Measurements from ENCODE around the gene EPB41L4B. TPM values are rescaled to one million over a fixed set of nuclear protein-coding genes. Genes with fewer than 3 reads are reported as not detected.

EPB41L4B gene
- total and polyA plus RNA-seq, 4 donors = 6.0 to 14.5 (median 12.2) TPM

DNA sequence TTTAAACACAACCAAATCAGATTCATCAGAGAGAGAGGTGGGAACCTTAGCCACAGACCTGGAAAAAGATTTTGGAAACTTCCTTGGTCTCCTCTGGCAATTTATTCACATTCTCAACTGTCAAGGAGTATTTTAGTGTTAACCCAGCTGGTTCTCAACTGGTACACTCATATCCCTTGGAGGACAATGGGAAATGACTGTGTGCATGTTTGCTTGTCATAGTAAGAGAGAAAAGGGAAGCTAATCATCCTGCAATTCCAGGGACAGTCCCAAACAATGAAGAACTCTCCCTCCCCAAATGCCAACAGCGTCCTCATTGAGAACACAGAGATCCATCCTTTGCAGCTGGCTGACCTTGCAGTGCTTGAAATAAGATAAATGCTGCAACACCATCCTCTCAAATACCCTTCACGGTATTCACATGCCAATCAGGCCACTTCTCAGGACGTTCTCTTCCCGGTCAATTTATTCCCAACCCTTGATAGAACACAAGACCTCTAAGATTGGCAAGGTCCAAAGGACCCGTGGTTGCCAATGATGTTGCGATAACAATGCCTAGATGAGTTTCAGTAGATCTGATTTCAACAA is 75.5 kb downstream of the EPB41L4B start:
- Histone ChIP-seq H3K9me3 (ENCODE audit: control insufficient read depth in 4 of 4, insufficient read depth in 3 of 4, low read length in 3 of 4) (no peaks in the 10 kb centered on the region), H3K9ac (ENCODE audit: insufficient read depth in 1 of 2, low read length in 2 of 2) (no peak overlapping the region), H3K36me3 (ENCODE audit: control insufficient read depth in 4 of 4, insufficient read depth in 4 of 4, low read length in 4 of 4) (no peaks in the 10 kb centered on the region), H3K4me1 (ENCODE audit: control insufficient read depth in 5 of 5, insufficient read depth in 5 of 5, low read length in 5 of 5) (no peaks in the 10 kb centered on the region), H3K4me3 (no peak overlapping the region), H3K27me3 (ENCODE audit: control insufficient read depth in 3 of 3, insufficient read depth in 3 of 3, low read length in 2 of 3) (peaks cover 0 to 2% (median 0%) of the 10 kb centered on the region in 3 donors), H3K27ac (ENCODE audit: low read depth in 1 of 2, low read length in 1 of 2) (no peak overlapping the region)
- TF ChIP-seq, protein P1, sequence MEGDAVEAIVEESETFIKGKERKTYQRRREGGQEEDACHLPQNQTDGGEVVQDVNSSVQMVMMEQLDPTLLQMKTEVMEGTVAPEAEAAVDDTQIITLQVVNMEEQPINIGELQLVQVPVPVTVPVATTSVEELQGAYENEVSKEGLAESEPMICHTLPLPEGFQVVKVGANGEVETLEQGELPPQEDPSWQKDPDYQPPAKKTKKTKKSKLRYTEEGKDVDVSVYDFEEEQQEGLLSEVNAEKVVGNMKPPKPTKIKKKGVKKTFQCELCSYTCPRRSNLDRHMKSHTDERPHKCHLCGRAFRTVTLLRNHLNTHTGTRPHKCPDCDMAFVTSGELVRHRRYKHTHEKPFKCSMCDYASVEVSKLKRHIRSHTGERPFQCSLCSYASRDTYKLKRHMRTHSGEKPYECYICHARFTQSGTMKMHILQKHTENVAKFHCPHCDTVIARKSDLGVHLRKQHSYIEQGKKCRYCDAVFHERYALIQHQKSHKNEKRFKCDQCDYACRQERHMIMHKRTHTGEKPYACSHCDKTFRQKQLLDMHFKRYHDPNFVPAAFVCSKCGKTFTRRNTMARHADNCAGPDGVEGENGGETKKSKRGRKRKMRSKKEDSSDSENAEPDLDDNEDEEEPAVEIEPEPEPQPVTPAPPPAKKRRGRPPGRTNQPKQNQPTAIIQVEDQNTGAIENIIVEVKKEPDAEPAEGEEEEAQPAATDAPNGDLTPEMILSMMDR (IDR thresholded peaks at IDR 0.05; ENCODE audit: control extremely low read depth, extremely low read depth) = no peak
- 85 to 91% methylated on average over 6 of the region's 6 CpGs for WGBS, 2 donors
- DNase-seq (no peak), ATAC-seq (ENCODE audit: insufficient read depth, low FRiP score) (no peak)

DNA sequence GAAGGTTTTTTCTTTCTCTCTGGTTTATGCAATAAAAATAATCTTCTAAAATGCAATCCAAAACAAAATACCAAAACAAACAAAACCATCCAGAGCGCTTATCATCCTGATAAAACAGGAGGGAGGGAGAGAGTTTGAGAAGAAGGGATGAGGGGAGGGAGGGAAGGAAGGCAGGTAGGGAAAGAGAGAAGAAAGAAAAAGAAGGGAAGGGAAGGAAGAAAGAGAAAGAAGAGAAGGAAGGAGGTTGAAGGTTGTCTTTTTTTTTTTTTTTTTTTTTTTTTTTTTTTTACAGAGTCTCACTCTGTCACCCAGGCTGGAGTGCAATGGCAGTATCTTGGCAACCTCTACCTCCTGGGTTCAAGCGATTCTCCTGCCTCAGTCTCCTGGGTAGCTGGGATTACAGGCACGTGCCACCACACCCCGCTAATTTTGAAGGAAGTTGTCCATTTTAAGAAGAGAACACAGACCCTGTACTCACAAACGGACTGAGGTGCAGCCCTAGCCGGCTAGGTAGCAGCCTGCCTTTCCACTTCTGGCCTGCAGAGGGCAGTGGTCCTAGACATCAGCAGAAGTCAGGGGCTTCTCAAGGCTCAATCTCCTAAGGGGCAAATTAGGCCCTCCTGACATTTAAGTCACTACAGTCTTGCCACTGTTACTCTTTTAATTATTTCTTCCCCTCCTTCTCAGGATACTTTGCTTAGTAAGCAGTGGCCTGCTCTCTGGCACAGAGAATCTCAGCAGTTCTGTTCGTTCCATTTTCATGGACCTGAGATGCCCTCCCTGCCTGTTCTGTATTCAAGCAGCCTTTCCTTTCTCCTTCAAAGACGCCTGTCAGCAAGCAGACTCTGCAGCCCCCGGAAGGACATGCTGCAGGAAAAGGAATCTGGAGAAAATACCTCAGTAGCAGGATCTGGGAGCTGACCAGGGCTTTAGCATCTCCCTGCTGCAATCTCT is 76.4 kb downstream of the EPB41L4B start:
- ATAC-seq (ENCODE audit: insufficient read depth, low FRiP score) = peak; percentile 90
- Histone ChIP-seq H3K27ac (ENCODE audit: low read depth in 1 of 2, low read length in 1 of 2) (no peak overlapping the region), H3K9ac (ENCODE audit: insufficient read depth in 1 of 2, low read length in 2 of 2) (no peak overlapping the region), H3K36me3 (ENCODE audit: control insufficient read depth in 4 of 4, insufficient read depth in 4 of 4, low read length in 4 of 4) (no peaks in the 10 kb centered on the region), H3K4me3 (no peak overlapping the region), H3K27me3 (ENCODE audit: control insufficient read depth in 3 of 3, insufficient read depth in 3 of 3, low read length in 2 of 3) (peaks cover 0 to 2% (median 0%) of the 10 kb centered on the region in 3 donors), H3K9me3 (ENCODE audit: control insufficient read depth in 4 of 4, insufficient read depth in 3 of 4, low read length in 3 of 4) (peaks cover 0 to 2% (median 0%) of the 10 kb centered on the region in 4 donors), H3K4me1 (ENCODE audit: control insufficient read depth in 5 of 5, insufficient read depth in 5 of 5, low read length in 5 of 5) (no peaks in the 10 kb centered on the region)
- DNase-seq = peak; percentile 72 to 81 (median 76)
- TF ChIP-seq, protein P1 (IDR thresholded peaks at IDR 0.05; ENCODE audit: control extremely low read depth, extremely low read depth) = peak; percentile 55
- 24 to 27% methylated on average over 9 of the region's 9 CpGs for WGBS, 2 donors

DNA sequence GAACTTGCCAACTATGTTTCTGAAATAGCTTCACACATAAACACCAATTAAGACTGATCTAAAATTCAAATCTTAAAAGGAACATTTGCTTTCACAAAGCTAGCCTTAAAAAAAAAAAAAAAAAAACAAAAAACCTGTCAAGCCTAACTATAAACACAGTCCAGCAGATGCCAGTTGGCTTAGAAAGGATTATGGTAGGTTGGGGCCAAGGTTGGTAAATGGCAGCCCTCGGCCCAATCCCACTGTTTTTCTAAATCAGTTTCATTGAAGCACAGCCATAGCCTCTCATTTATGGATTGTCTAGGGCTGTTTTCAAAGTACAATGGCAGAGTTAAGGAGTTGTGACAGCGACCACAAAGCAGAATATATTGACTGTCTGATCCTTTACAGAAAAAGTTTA is 78.1 kb downstream of the EPB41L4B start:
- Histone ChIP-seq H3K36me3 (ENCODE audit: control insufficient read depth in 4 of 4, insufficient read depth in 4 of 4, low read length in 4 of 4) (no peaks in the 10 kb centered on the region), H3K9me3 (ENCODE audit: control insufficient read depth in 4 of 4, insufficient read depth in 3 of 4, low read length in 3 of 4) (peaks cover 0 to 2% (median 0%) of the 10 kb centered on the region in 4 donors), H3K9ac (ENCODE audit: insufficient read depth in 1 of 2, low read length in 2 of 2) (no peak overlapping the region), H3K4me3 (no peak overlapping the region), H3K27me3 (ENCODE audit: control insufficient read depth in 3 of 3, insufficient read depth in 3 of 3, low read length in 2 of 3) (peaks cover 0 to 2% (median 0%) of the 10 kb centered on the region in 3 donors), H3K27ac (ENCODE audit: low read depth in 1 of 2, low read length in 1 of 2) (no peak overlapping the region), H3K4me1 (ENCODE audit: control insufficient read depth in 5 of 5, insufficient read depth in 5 of 5, low read length in 5 of 5) (no peaks in the 10 kb centered on the region)
- DNase-seq = no peak
- TF ChIP-seq, protein P1 (IDR thresholded peaks at IDR 0.05; ENCODE audit: control extremely low read depth, extremely low read depth) = no peak
- 87 to 96% methylated on average over 2 of the region's 2 CpGs for WGBS, 2 donors
- no peak for ATAC-seq (ENCODE audit: insufficient read depth, low FRiP score)

Measured in lung (tissue), 12 donors.